ENCODE measurements around the gene LAMC1. TPM values are rescaled to one million over a fixed set of nuclear protein-coding genes. Genes with fewer than 3 reads are reported as not detected.

Gene LAMC1
- total RNA-seq, 4 donors from 2014 or later, result 387 to 474 (median 408) TPM

- intact Hi-C loops (cut with DNase I), result no loop called here
- 88% methylated on average over 11 of the region's 11 CpGs for WGBS
- H3K27ac ChIP-seq (replicated peaks in 1 of 4), result no peak overlapping the region
These were observed 79.9 kb downstream of the LAMC1 start for GRCh38 chr1:183103147-183103546.

DNA sequence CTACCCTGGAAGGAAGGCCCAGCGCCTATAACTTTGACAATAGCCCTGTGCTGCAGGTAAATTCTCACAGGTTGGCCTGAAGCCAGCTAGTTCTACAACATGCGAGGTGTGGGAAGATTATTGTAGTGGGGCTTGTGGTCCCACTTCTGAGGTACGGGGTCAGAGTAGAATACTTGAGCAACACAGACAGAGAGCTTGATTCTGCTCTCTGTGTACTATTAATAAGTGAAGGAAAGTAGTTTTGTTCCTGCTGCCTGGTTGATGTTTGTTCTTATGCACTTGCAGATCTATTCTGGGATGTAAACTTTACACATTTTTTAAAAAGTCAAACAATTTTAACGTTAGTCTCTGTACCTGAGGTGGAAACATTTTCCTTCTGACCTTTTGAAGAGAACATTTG is 80.4 kb downstream of the LAMC1 start:
- Histone ChIP-seq H3K27me3 (no peaks in the 10 kb centered on the region), H3K27ac (replicated peaks in 1 of 4) (no peak overlapping the region), H3K4me1 (peaks cover 40 to 89% (median 86%) of the 10 kb centered on the region in 4 donors), H3K4me3 (no peak overlapping the region), H3K36me3 (peaks cover 0 to 35% (median 17%) of the 10 kb centered on the region in 4 donors), H3K9me3 (no peaks in the 10 kb centered on the region)
- intact Hi-C loops (cut with DNase I), result no loop called here
- no peak for DNase-seq (ENCODE audit: extremely low spot score)
- 74% methylated on average over 4 of the region's 4 CpGs for WGBS
- no peak for TF ChIP-seq POLR2AphosphoS5 (IDR thresholded peaks at IDR 0.05)
- TF ChIP-seq POLR2A (IDR thresholded peaks at IDR 0.05; ENCODE audit: low read depth), result no peak
- TF ChIP-seq EP300 (IDR thresholded peaks at IDR 0.05), result no peak
- TF ChIP-seq, protein P1, sequence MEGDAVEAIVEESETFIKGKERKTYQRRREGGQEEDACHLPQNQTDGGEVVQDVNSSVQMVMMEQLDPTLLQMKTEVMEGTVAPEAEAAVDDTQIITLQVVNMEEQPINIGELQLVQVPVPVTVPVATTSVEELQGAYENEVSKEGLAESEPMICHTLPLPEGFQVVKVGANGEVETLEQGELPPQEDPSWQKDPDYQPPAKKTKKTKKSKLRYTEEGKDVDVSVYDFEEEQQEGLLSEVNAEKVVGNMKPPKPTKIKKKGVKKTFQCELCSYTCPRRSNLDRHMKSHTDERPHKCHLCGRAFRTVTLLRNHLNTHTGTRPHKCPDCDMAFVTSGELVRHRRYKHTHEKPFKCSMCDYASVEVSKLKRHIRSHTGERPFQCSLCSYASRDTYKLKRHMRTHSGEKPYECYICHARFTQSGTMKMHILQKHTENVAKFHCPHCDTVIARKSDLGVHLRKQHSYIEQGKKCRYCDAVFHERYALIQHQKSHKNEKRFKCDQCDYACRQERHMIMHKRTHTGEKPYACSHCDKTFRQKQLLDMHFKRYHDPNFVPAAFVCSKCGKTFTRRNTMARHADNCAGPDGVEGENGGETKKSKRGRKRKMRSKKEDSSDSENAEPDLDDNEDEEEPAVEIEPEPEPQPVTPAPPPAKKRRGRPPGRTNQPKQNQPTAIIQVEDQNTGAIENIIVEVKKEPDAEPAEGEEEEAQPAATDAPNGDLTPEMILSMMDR (IDR thresholded peaks at IDR 0.05), result no peak

More at GRCh38 chr1:183103147-183103546, 79.9 kb downstream of the LAMC1 start:
- no peaks in the 10 kb centered on the region for H3K27me3 ChIP-seq
- H3K4me3 ChIP-seq, result no peak overlapping the region
- no peak for DNase-seq (ENCODE audit: extremely low spot score)
- peaks cover 43 to 93% (median 90%) of the 10 kb centered on the region in 4 donors for H3K4me1 ChIP-seq
- H3K36me3 ChIP-seq, result peaks cover 0 to 31% (median 16%) of the 10 kb centered on the region in 4 donors
- H3K9me3 ChIP-seq, result no peaks in the 10 kb centered on the region
- TF ChIP-seq, protein P1 (IDR thresholded peaks at IDR 0.05), result no peak
- no peak for TF ChIP-seq POLR2A (IDR thresholded peaks at IDR 0.05; ENCODE audit: low read depth)
- TF ChIP-seq EP300 (IDR thresholded peaks at IDR 0.05), result no peak
- TF ChIP-seq POLR2AphosphoS5 (IDR thresholded peaks at IDR 0.05), result no peak

DNA sequence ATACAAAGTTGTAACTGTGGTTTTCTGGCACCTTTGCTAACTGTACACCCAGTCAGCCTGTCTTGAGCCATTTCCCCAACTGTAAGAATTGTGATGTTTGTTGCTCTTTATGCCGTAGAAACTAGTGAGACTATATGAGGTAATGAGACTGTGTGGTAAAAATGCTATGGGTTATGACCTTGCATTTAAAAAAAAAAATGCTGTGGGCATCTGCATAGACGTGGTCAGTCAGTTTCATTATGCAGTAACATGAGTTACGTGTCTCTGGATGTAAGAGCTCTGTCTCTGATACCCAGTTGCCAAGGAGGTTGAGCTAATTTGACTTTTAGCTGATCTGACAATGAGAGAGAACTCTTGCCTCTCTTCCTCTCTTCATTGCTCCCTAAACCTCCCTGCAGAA is 82.2 kb downstream of the LAMC1 start:
- Histone ChIP-seq H3K36me3 (peaks cover 5 to 47% (median 27%) of the 10 kb centered on the region in 4 donors), H3K27me3 (no peaks in the 10 kb centered on the region), H3K4me3 (no peak overlapping the region), H3K4me1 (peaks cover 39 to 74% (median 69%) of the 10 kb centered on the region in 4 donors), H3K27ac (replicated peaks in 1 of 4) (peak overlapping the region in 1 of 4 donors; percentile 32), H3K9me3 (no peaks in the 10 kb centered on the region)
- 37% methylated on average over 3 of the region's 3 CpGs for WGBS
- TF ChIP-seq POLR2AphosphoS5 (IDR thresholded peaks at IDR 0.05) (peak in 1 of 2 donors; percentile 13), POLR2A (IDR thresholded peaks at IDR 0.05; ENCODE audit: low read depth) (no peak)
- intact Hi-C loops (cut with DNase I), result no loop called here
- DNase-seq (ENCODE audit: extremely low spot score), result no peak

DNA sequence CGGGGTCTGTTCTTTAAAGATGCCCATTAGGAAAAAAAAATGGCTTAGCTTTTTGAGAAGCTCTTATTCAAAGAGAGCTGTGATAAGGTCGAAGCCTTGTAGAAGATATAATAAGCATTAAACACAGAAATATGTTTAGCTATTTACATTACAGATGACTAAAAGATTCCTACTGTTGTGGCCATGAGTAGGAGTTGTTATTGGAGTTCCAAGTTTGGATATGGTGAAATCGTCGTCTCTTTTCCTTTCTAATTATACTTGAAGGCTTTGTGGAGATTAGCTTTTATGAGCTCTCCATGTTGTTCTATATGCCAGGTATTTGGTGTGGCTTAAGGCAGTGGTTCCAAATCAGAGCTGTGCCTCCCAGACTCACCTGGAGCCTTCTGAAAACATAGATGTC is 82.9 kb downstream of the LAMC1 start:
- intact Hi-C loops (cut with DNase I), result no loop called here
- H3K4me3 ChIP-seq, result no peak overlapping the region
- DNase-seq (ENCODE audit: extremely low spot score), result no peak
- no peaks in the 10 kb centered on the region for H3K9me3 ChIP-seq
- no peaks in the 10 kb centered on the region for H3K27me3 ChIP-seq
- peaks cover 5 to 51% (median 32%) of the 10 kb centered on the region in 4 donors for H3K36me3 ChIP-seq
- WGBS, result 63% methylated on average over 4 of the region's 4 CpGs
- TF ChIP-seq POLR2A (IDR thresholded peaks at IDR 0.05; ENCODE audit: low read depth) (no peak), EP300 (IDR thresholded peaks at IDR 0.05) (no peak)
- TF ChIP-seq, protein P1 (IDR thresholded peaks at IDR 0.05), result no peak
- H3K27ac ChIP-seq (replicated peaks in 1 of 4), result peak overlapping the region in 3 of 4 donors; percentile 9 to 35 (median 32)
- peaks cover 36 to 67% (median 62%) of the 10 kb centered on the region in 4 donors for H3K4me1 ChIP-seq

- Histone ChIP-seq H3K36me3 (peaks cover 5 to 57% (median 35%) of the 10 kb centered on the region in 4 donors), H3K4me3 (no peak overlapping the region), H3K27ac (replicated peaks in 1 of 4) (peak overlapping the region in 1 of 4 donors; percentile 9), H3K9me3 (no peaks in the 10 kb centered on the region), H3K4me1 (peaks cover 30 to 61% (median 56%) of the 10 kb centered on the region in 4 donors), H3K27me3 (no peaks in the 10 kb centered on the region)
- 65% methylated on average over 2 of the region's 2 CpGs for WGBS
- DNase-seq (ENCODE audit: extremely low spot score), result no peak
- intact Hi-C loops (cut with DNase I), result no loop called here
- TF ChIP-seq POLR2AphosphoS5 (IDR thresholded peaks at IDR 0.05), result no peak
- TF ChIP-seq EP300 (IDR thresholded peaks at IDR 0.05), result no peak
- TF ChIP-seq, protein P1 (IDR thresholded peaks at IDR 0.05), result no peak
- TF ChIP-seq POLR2A (IDR thresholded peaks at IDR 0.05; ENCODE audit: low read depth), result no peak
These were observed 83.5 kb downstream of the LAMC1 start for GRCh38 chr1:183106746-183107145.
